HG02840 (cell line): ENCODE results near the gene LINC00237.

Source experiments
- ATAC-seq: cut with Tn5 transposase; IDR thresholded peaks from one replicate; pipeline ENCODE4 v1.9.1; 2021; ENCODE audit warnings: mild to moderate bottlenecking, moderate library complexity, moderate number of reproducible peaks; ENCODE audit not compliant: unreplicated experiment, low FRiP score

The LINC00237 gene

GRCh38 chr20:21100578-21101452 is 5.3 kb downstream of the LINC00237 start:
- no peak for ATAC-seq

GRCh38 chr20:21099751-21100577 is 6.2 kb downstream of the LINC00237 start:
- ATAC-seq = peak; percentile 42

GRCh38 chr20:21096321-21097043 is 9.7 kb downstream of the LINC00237 start:
- no peak for ATAC-seq

GRCh38 chr20:21092806-21093205 is 13.4 kb downstream of the LINC00237 start:
- no peak for ATAC-seq

GRCh38 chr20:21090721-21091120 is 15.4 kb downstream of the LINC00237 start:
- no peak for ATAC-seq

GRCh38 chr20:21090111-21090618 is 16.0 kb downstream of the LINC00237 start:
- no peak for ATAC-seq

GRCh38 chr20:21089391-21089790 is 16.8 kb downstream of the LINC00237 start:
- no peak for ATAC-seq

GRCh38 chr20:21087862-21088540 is 18.2 kb downstream of the LINC00237 start:
- no peak for ATAC-seq

GRCh38 chr20:21083825-21084325 is 22.3 kb downstream of the LINC00237 start:
- no peak for ATAC-seq

GRCh38 chr20:21082584-21082983 is 23.6 kb downstream of the LINC00237 start:
- ATAC-seq = no peak

GRCh38 chr20:21077809-21078345 is 28.3 kb downstream of the LINC00237 start:
- no peak for ATAC-seq

- no peak for ATAC-seq
Observed at GRCh38 chr20:21076073-21076472, 30.1 kb downstream of the LINC00237 start.

GRCh38 chr20:21075471-21075870 is 30.7 kb downstream of the LINC00237 start:
- ATAC-seq = no peak

- peak; percentile 86 for ATAC-seq
Observed at GRCh38 chr20:21074605-21075336, 31.4 kb downstream of the LINC00237 start.

GRCh38 chr20:21067255-21067654 is 38.9 kb downstream of the LINC00237 start:
- no peak for ATAC-seq

- ATAC-seq = no peak
Observed at GRCh38 chr20:21064924-21065323, 41.2 kb downstream of the LINC00237 start.

GRCh38 chr20:21063276-21063675 is 42.9 kb downstream of the LINC00237 start:
- no peak for ATAC-seq

GRCh38 chr20:21053002-21053762 is 53.0 kb downstream of the LINC00237 start:
- ATAC-seq = no peak
